ENCODE measurements around the gene SLC2A5. TPM values are rescaled to one million over a fixed set of nuclear protein-coding genes. Genes with fewer than 3 reads are reported as not detected.

Gene SLC2A5
- total and polyA plus RNA-seq, 2 of the 4 experiments (the other 2 are of a cell fraction), result 0.03 to 0.18 TPM

GRCh38 chr1:9019896-9020295 lies 49.5 kb downstream of the SLC2A5 start:
- no peak overlapping the region for H4K5ac ChIP-seq (ENCODE audit: low read depth, low read length)
- H2BK120ac ChIP-seq (ENCODE audit: low read depth, low read length), result no peak overlapping the region
- no peak overlapping the region for H3K56ac ChIP-seq (ENCODE audit: extremely low read depth, insufficient read depth, low read length)
- H4K20me1 ChIP-seq (ENCODE audit: insufficient read depth, low read length), result no peaks in the 10 kb centered on the region
- H3K4ac ChIP-seq (ENCODE audit: low read depth, low read length), result no peak overlapping the region
- H3K14ac ChIP-seq (replicated peaks; ENCODE audit: low read depth, low read length), result no peak overlapping the region
- 33% methylated on average over 2 of the region's 4 CpGs; no CpG with 5 or more reads in 1 of the 2 experiments for WGBS, 2 experiments (ENCODE audit: extremely low coverage in 2 of 2, insufficient read length in 1 of 2)
- H3K4me2 ChIP-seq (ENCODE audit: low read depth, low read length), result no peak overlapping the region
- intact Hi-C loops (cut with micrococcal nuclease), result no loop called here
- no peaks in the 10 kb centered on the region for H3K4me1 ChIP-seq (ENCODE audit: control insufficient read depth, insufficient read depth, low read length)
- H2BK15ac ChIP-seq (ENCODE audit: low read depth, low read length), result no peak overlapping the region
- H4K91ac ChIP-seq (ENCODE audit: insufficient read depth, low read depth, low read length), result no peak overlapping the region
- CTCF ChIA-PET, result interaction anchor here (0.6 kb wide), 1 partner anchor 15 kb away, joined by 3 read pairs; no protein-coding TSS in a partner anchor
- BruUV-seq (replicated peaks), result no TSS peak
- dilution Hi-C loops (cut with HindIII; ENCODE audit: low sequenced_read_pairs, unreplicated experiment), result no loop called here
- no peak overlapping the region for H3K23ac ChIP-seq (ENCODE audit: low read depth, low read length)
- no peak overlapping the region for H3K4me3 ChIP-seq (ENCODE audit: insufficient read depth, low read depth, low read length)
- no peak overlapping the region for H2BK5ac ChIP-seq (ENCODE audit: low read depth, low read length, poor library complexity, severe bottlenecking)
- H3K9me1 ChIP-seq (ENCODE audit: insufficient read depth, low read length), result no peaks in the 10 kb centered on the region
- DNase-seq (no peak), ATAC-seq (ENCODE audit: low read depth) (no peak)
- no peak overlapping the region for H2AFZ ChIP-seq (replicated peaks; ENCODE audit: low read length, poor library complexity)
- no peaks in the 10 kb centered on the region for H3K36me3 ChIP-seq (ENCODE audit: control insufficient read depth, insufficient read depth, low read length)
- H4K8ac ChIP-seq (ENCODE audit: low read depth in 2 of 2, low read length in 2 of 2), result no peak overlapping the region
- no peak overlapping the region for H3K27ac ChIP-seq (ENCODE audit: insufficient read depth, low read length)
- no peak overlapping the region for H2AK5ac ChIP-seq (ENCODE audit: low read depth, low read length)
- no peaks in the 10 kb centered on the region for H3K79me1 ChIP-seq (ENCODE audit: low read depth in 1 of 2, low read length in 2 of 2)
- POLR2A ChIA-PET (ENCODE audit: unreplicated experiment), result no interaction called here
- in situ Hi-C loops (cut with MboI; ENCODE audit: low sequenced_read_pairs), result no loop called here
- H3K27me3 ChIP-seq (ENCODE audit: control insufficient read depth, insufficient read depth, low read length), result peaks cover 16% of the 10 kb centered on the region
- no peak overlapping the region for H2BK20ac ChIP-seq (ENCODE audit: low read depth, low read length)
- no peak overlapping the region for H3K9ac ChIP-seq (ENCODE audit: low read depth, low read length)
- H3K9me3 ChIP-seq (ENCODE audit: control insufficient read depth, insufficient read depth, low read length), result no peaks in the 10 kb centered on the region
- H3K18ac ChIP-seq (ENCODE audit: low read depth, low read length), result no peak overlapping the region
- no peak overlapping the region for H2AK9ac ChIP-seq (replicated peaks; ENCODE audit: low read depth, low read length, poor library complexity)
- TF ChIP-seq NFE2L2 (IDR thresholded peaks at IDR 0.05; ENCODE audit: low read depth, low read length) (no peak), CEBPB (IDR thresholded peaks at IDR 0.05; ENCODE audit: low read depth, low read length) (no peak), BHLHE40 (IDR thresholded peaks at IDR 0.05; ENCODE audit: low read depth, low read length) (no peak), CTCF (conservative IDR thresholded peaks at IDR 0.05; ENCODE audit: low read depth, low read length) (no peak), MAZ (IDR thresholded peaks at IDR 0.05; ENCODE audit: borderline replicate concordance, low read depth, low read length) (no peak), MXI1 (IDR thresholded peaks at IDR 0.05; ENCODE audit: borderline replicate concordance, low read depth, low read length) (no peak), RFX5 (IDR thresholded peaks at IDR 0.05; ENCODE audit: low read depth, low read length) (no peak), FOS (IDR thresholded peaks at IDR 0.05; ENCODE audit: low read depth, low read length) (no peak), RCOR1 (IDR thresholded peaks at IDR 0.05; ENCODE audit: insufficient replicate concordance, low read length) (no peak), POLR2A (IDR thresholded peaks at IDR 0.05; ENCODE audit: low read depth, low read length) (no peak), CHD1 (IDR thresholded peaks at IDR 0.05; ENCODE audit: low read depth, low read length) (no peak), SMC3 (IDR thresholded peaks at IDR 0.05; ENCODE audit: low read depth, low read length) (no peak), RAD21 (IDR thresholded peaks at IDR 0.05; ENCODE audit: low read length) (no peak), MAFK (IDR thresholded peaks at IDR 0.05; ENCODE audit: low read depth, low read length) (no peak)
- TF ChIP-seq, protein P1, sequence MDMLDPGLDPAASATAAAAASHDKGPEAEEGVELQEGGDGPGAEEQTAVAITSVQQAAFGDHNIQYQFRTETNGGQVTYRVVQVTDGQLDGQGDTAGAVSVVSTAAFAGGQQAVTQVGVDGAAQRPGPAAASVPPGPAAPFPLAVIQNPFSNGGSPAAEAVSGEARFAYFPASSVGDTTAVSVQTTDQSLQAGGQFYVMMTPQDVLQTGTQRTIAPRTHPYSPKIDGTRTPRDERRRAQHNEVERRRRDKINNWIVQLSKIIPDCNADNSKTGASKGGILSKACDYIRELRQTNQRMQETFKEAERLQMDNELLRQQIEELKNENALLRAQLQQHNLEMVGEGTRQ (IDR thresholded peaks at IDR 0.05; ENCODE audit: low read depth, low read length), result no peak
- TF ChIP-seq, protein P2, sequence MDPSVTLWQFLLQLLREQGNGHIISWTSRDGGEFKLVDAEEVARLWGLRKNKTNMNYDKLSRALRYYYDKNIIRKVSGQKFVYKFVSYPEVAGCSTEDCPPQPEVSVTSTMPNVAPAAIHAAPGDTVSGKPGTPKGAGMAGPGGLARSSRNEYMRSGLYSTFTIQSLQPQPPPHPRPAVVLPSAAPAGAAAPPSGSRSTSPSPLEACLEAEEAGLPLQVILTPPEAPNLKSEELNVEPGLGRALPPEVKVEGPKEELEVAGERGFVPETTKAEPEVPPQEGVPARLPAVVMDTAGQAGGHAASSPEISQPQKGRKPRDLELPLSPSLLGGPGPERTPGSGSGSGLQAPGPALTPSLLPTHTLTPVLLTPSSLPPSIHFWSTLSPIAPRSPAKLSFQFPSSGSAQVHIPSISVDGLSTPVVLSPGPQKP (IDR thresholded peaks at IDR 0.05; ENCODE audit: borderline replicate concordance, low read depth, low read length), result no peak
